Endothelial cell (in vitro differentiated cells): Measurements from ENCODE around the gene FLOT1. TPM values are rescaled to one million over a fixed set of nuclear protein-coding genes. Genes with fewer than 3 reads are reported as not detected.

ENCODE experiments used
- DNase-seq: peaks from one replicate; pipeline ENCODE4 v3.0.0; 2021; ENCODE audit warnings: low spot score
- H3K27ac Mint-ChIP-seq: one replicate; pipeline ENCODE4 v1.8.0; 2021; ENCODE audit warnings: mixed read lengths, inconsistent platforms; ENCODE audit not compliant: unreplicated experiment
- H3K27me3 Mint-ChIP-seq: one replicate; pipeline ENCODE4 v1.8.0; 2021; ENCODE audit warnings: mild to moderate bottlenecking, moderate library complexity, mixed read lengths, inconsistent platforms; ENCODE audit not compliant: unreplicated experiment
- H3K36me3 Mint-ChIP-seq: one replicate; pipeline ENCODE4 v1.8.0; 2021; ENCODE audit warnings: mild to moderate bottlenecking, low read depth, mixed read lengths, inconsistent platforms; ENCODE audit not compliant: unreplicated experiment
- H3K4me1 Mint-ChIP-seq: one replicate; pipeline ENCODE4 v1.8.0; 2021; ENCODE audit warnings: mild to moderate bottlenecking, mixed read lengths, inconsistent platforms; ENCODE audit not compliant: unreplicated experiment
- H3K4me3 Mint-ChIP-seq: one replicate; pipeline ENCODE4 v1.8.0; 2021; ENCODE audit warnings: mild to moderate bottlenecking, mixed read lengths, inconsistent platforms; ENCODE audit not compliant: unreplicated experiment
- H3K9me3 Mint-ChIP-seq: one replicate; pipeline ENCODE4 v1.8.0; 2021; ENCODE audit warnings: mixed read lengths, inconsistent platforms; ENCODE audit not compliant: unreplicated experiment
- CTCF ChIP-seq: fragments of 200-600 bp; sonication (generic); IDR thresholded peaks from one replicate; pipeline ENCODE4 v1.5.0; 2021; ENCODE audit warnings: antibody characterized with exemption; ENCODE audit not compliant: unreplicated experiment
- total RNA-seq: library from RNA; stranded (reverse); fragmentation: NEBNext Ultra II Directional; extraction: Animal tissue kit (Norgen Biotek cat#: 25700); gene quantifications from one replicate; pipeline ENCODE4 v1.2.1, GENCODE V29; 2021; ENCODE audit not compliant: unreplicated experiment

FLOT1 gene
- total RNA-seq, 1 donor from 2014 or later, result 136 TPM

- peak within 1 kb of the TSS; percentile 98 for H3K4me3 Mint-ChIP-seq
- H3K27ac Mint-ChIP-seq, result peak within 1 kb of the TSS; percentile 99
- peaks cover 44% of the 10 kb centered on the region for H3K36me3 Mint-ChIP-seq
- H3K9me3 Mint-ChIP-seq, result no peaks in the 10 kb centered on the region
- DNase-seq, result peak; percentile 96
- peak; percentile 11 for TF ChIP-seq CTCF
- H3K4me1 Mint-ChIP-seq, result peaks cover 30% of the 10 kb centered on the region
- peaks cover 5% of the 10 kb centered on the region for H3K27me3 Mint-ChIP-seq
Observed at GRCh38 chr6:30717129-30717844, 25.2 kb downstream of the FLOT1 start, which contains the start of gene MDC1. MDC1 (minus strand) TSS chr6:30717281; CDS start chr6:30715175, 2,106 bp downstream.

GRCh38 chr6:30716879-30717128, 25.7 kb downstream of the FLOT1 start:
- Mint-ChIP-seq H3K4me3 (peak overlapping the region; percentile 98), H3K27me3 (peaks cover 5% of the 10 kb centered on the region), H3K27ac (peak overlapping the region; percentile 99), H3K36me3 (peaks cover 44% of the 10 kb centered on the region), H3K4me1 (peaks cover 30% of the 10 kb centered on the region), H3K9me3 (no peaks in the 10 kb centered on the region)
- no peak for DNase-seq
- TF ChIP-seq CTCF, result no peak

- Mint-ChIP-seq H3K27me3 (no peaks in the 10 kb centered on the region), H3K4me1 (peaks cover 18% of the 10 kb centered on the region), H3K4me3 (no peak overlapping the region), H3K27ac (no peak overlapping the region), H3K36me3 (peaks cover 36% of the 10 kb centered on the region), H3K9me3 (no peaks in the 10 kb centered on the region)
- DNase-seq, result no peak
- TF ChIP-seq CTCF, result no peak
Observed at GRCh38 chr6:30714263-30714662, 28.2 kb downstream of the FLOT1 start.

GRCh38 chr6:30712441-30712945, 30.0 kb downstream of the FLOT1 start:
- Mint-ChIP-seq H3K27me3 (no peaks in the 10 kb centered on the region), H3K4me1 (peaks cover 12% of the 10 kb centered on the region), H3K36me3 (peaks cover 45% of the 10 kb centered on the region), H3K4me3 (peak overlapping the region; percentile 21), H3K27ac (no peak overlapping the region), H3K9me3 (no peaks in the 10 kb centered on the region)
- DNase-seq, result no peak
- TF ChIP-seq CTCF, result no peak

GRCh38 chr6:30711758-30712380, 30.6 kb downstream of the FLOT1 start:
- peaks cover 10% of the 10 kb centered on the region for H3K4me1 Mint-ChIP-seq
- no peaks in the 10 kb centered on the region for H3K27me3 Mint-ChIP-seq
- H3K36me3 Mint-ChIP-seq, result peaks cover 49% of the 10 kb centered on the region
- DNase-seq, result no peak
- H3K4me3 Mint-ChIP-seq, result peak overlapping the region; percentile 23
- no peak for TF ChIP-seq CTCF
- no peak overlapping the region for H3K27ac Mint-ChIP-seq
- no peaks in the 10 kb centered on the region for H3K9me3 Mint-ChIP-seq
